ENCODE results near the gene INSIG2. TPM values are rescaled to one million over a fixed set of nuclear protein-coding genes. Genes with fewer than 3 reads are reported as not detected.

Gene INSIG2
- polyA plus RNA-seq, 1 of the 3 experiments (the other 2 are of a cell fraction): 8.7 TPM

GRCh38 chr2:118050386-118050785, 37.9 kb upstream of the INSIG2 start:
- H3F3A ChIP-seq (replicated peaks; ENCODE audit: insufficient read depth): no peaks in the 10 kb centered on the region
- DNase-seq: no peak
- H3K4me1 ChIP-seq (ENCODE audit: control insufficient read depth in 1 of 2, insufficient read depth in 2 of 2, low read depth in 1 of 2, low read length in 1 of 2): peaks cover 0 to 8% of the 10 kb centered on the region in 2 experiments; a peak in 1 of 4 replicates
- TF ChIP-seq ELF1 (IDR thresholded peaks at IDR 0.05) (no peak), MEF2A (IDR thresholded peaks at IDR 0.05; ENCODE audit: borderline replicate concordance, low read depth) (no peak)
- H3K4me2 ChIP-seq: no peak overlapping the region
- no peaks in the 10 kb centered on the region for H3K79me2 ChIP-seq (ENCODE audit: insufficient read depth)
- peaks cover 4% of the 10 kb centered on the region; the same call in 1 of the 2 replicates for H3K27me3 ChIP-seq (ENCODE audit: insufficient read depth)
- POLR2A ChIA-PET: no interaction called here
- no peaks in the 10 kb centered on the region for H3K36me3 ChIP-seq (replicated peaks in 1 of 2; ENCODE audit: control insufficient read depth in 1 of 2, insufficient read depth in 2 of 2, low read length in 1 of 2)
- no peaks in the 10 kb centered on the region for H3K9me2 ChIP-seq
- no peak overlapping the region for H3K9ac ChIP-seq
- H4K20me1 ChIP-seq (ENCODE audit: insufficient read depth): no peaks in the 10 kb centered on the region
- 67% methylated on average over 3 of the region's 3 CpGs for WGBS (ENCODE audit: low lambda C conversion rate)
- H3K27ac ChIP-seq (ENCODE audit: low read depth in 2 of 2, low read length in 1 of 2): no peak overlapping the region
- H3K9me3 ChIP-seq: no peaks in the 10 kb centered on the region
- CTCF ChIA-PET: interaction anchor here (1.0 to 1.9 kb wide), 7 partner anchors 10 to 805 kb away, joined by 3 to 9 read pairs (median 3); no protein-coding TSS in a partner anchor
- H2AFZ ChIP-seq (ENCODE audit: low read depth): no peak overlapping the region
- H3K4me3 ChIP-seq (ENCODE audit: low read depth in 2 of 2, low read length in 1 of 2): no peak overlapping the region

GRCh38 chr2:118050974-118051373, 37.3 kb upstream of the INSIG2 start:
- H3K4me2 ChIP-seq: no peak overlapping the region
- no peak for TF ChIP-seq TEAD4 (IDR thresholded peaks at IDR 0.05; ENCODE audit: borderline replicate concordance, insufficient read depth)
- no peak for TF ChIP-seq GATA2 (CRISPR knock-in tag; IDR thresholded peaks at IDR 0.05)
- no peak for TF ChIP-seq PBX3 (IDR thresholded peaks at IDR 0.05)
- no peak for TF ChIP-seq MXI1 (IDR thresholded peaks at IDR 0.05; ENCODE audit: low read depth, low read length)
- no peak for TF ChIP-seq POLR2AphosphoS5 (IDR thresholded peaks at IDR 0.05; ENCODE audit: low read depth, low read length)
- TF ChIP-seq FOSL2 (IDR thresholded peaks at IDR 0.05; ENCODE audit: borderline replicate concordance, low read depth): no peak
- no peaks in the 10 kb centered on the region for H3K36me3 ChIP-seq (replicated peaks in 1 of 2; ENCODE audit: control insufficient read depth in 1 of 2, insufficient read depth in 2 of 2, low read length in 1 of 2)
- WGBS (ENCODE audit: low lambda C conversion rate): 70% methylated on average over 2 of the region's 2 CpGs
- no peak overlapping the region for H3K9ac ChIP-seq
- H2AFZ ChIP-seq (ENCODE audit: low read depth): no peak overlapping the region
- H4K20me1 ChIP-seq (ENCODE audit: insufficient read depth): no peaks in the 10 kb centered on the region
- H3F3A ChIP-seq (replicated peaks; ENCODE audit: insufficient read depth): no peaks in the 10 kb centered on the region
- ChIA-PET POLR2A (no interaction called here), CTCF (interaction anchor here (0.5 to 1.9 kb wide), 11 partner anchors 10 to 1483 kb away, joined by 3 to 9 read pairs (median 3); partner anchors contain the start of gene INSIG2)
- H3K79me2 ChIP-seq (ENCODE audit: insufficient read depth): no peaks in the 10 kb centered on the region
- peaks cover 4% of the 10 kb centered on the region; the same call in 1 of the 2 replicates for H3K27me3 ChIP-seq (ENCODE audit: insufficient read depth)
- no peaks in the 10 kb centered on the region for H3K9me3 ChIP-seq
- peaks cover 0 to 8% of the 10 kb centered on the region in 2 experiments; a peak in 1 of 4 replicates for H3K4me1 ChIP-seq (ENCODE audit: control insufficient read depth in 1 of 2, insufficient read depth in 2 of 2, low read depth in 1 of 2, low read length in 1 of 2)
- H3K27ac ChIP-seq (ENCODE audit: low read depth in 2 of 2, low read length in 1 of 2): no peak overlapping the region
- H3K9me2 ChIP-seq: no peaks in the 10 kb centered on the region
- DNase-seq: no peak
- no peak overlapping the region for H3K4me3 ChIP-seq (ENCODE audit: low read depth in 2 of 2, low read length in 1 of 2)

GRCh38 chr2:118051826-118052358, 36.4 kb upstream of the INSIG2 start:
- Histone ChIP-seq H3K9ac (no peak overlapping the region), H3K4me2 (no peak overlapping the region), H3K36me3 (replicated peaks in 1 of 2; ENCODE audit: control insufficient read depth in 1 of 2, insufficient read depth in 2 of 2, low read length in 1 of 2) (no peaks in the 10 kb centered on the region), H3K4me1 (ENCODE audit: control insufficient read depth in 1 of 2, insufficient read depth in 2 of 2, low read depth in 1 of 2, low read length in 1 of 2) (peaks cover 0 to 8% of the 10 kb centered on the region in 2 experiments; a peak in 2 of 4 replicates), H3K27ac (ENCODE audit: low read depth in 2 of 2, low read length in 1 of 2) (no peak overlapping the region), H2AFZ (ENCODE audit: low read depth) (no peak overlapping the region), H3K9me3 (no peaks in the 10 kb centered on the region), H3K79me2 (ENCODE audit: insufficient read depth) (no peaks in the 10 kb centered on the region), H3K27me3 (ENCODE audit: insufficient read depth) (peaks cover 4% of the 10 kb centered on the region; the same call in 1 of the 2 replicates), H3F3A (replicated peaks; ENCODE audit: insufficient read depth) (no peaks in the 10 kb centered on the region), H3K9me2 (no peaks in the 10 kb centered on the region), H3K4me3 (ENCODE audit: low read depth in 2 of 2, low read length in 1 of 2) (no peak overlapping the region), H4K20me1 (ENCODE audit: insufficient read depth) (no peaks in the 10 kb centered on the region)
- POLR2A ChIA-PET: no interaction called here
- TF ChIP-seq, protein P1, sequence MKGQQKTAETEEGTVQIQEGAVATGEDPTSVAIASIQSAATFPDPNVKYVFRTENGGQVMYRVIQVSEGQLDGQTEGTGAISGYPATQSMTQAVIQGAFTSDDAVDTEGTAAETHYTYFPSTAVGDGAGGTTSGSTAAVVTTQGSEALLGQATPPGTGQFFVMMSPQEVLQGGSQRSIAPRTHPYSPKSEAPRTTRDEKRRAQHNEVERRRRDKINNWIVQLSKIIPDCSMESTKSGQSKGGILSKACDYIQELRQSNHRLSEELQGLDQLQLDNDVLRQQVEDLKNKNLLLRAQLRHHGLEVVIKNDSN (IDR thresholded peaks at IDR 0.05; ENCODE audit: borderline replicate concordance, low read depth): no peak
- no peak for TF ChIP-seq SMC3 (IDR thresholded peaks at IDR 0.05; ENCODE audit: low read depth, low read length)
- TF ChIP-seq NRF1 (IDR thresholded peaks at IDR 0.05; ENCODE audit: low read depth, low read length): no peak
- no peak for TF ChIP-seq TCF12 (IDR thresholded peaks at IDR 0.05)
- TF ChIP-seq RXRA (IDR thresholded peaks at IDR 0.05; ENCODE audit: borderline replicate concordance, low read depth): no peak
- DNase-seq: no peak
- 63% methylated on average over 3 of the region's 3 CpGs for WGBS (ENCODE audit: low lambda C conversion rate)
- CTCF ChIA-PET: interaction anchor here (0.8 to 1.9 kb wide), 9 partner anchors 10 to 814 kb away, joined by 3 to 9 read pairs (median 3); partner anchors contain the start of genes DDX18 and INSIG2
